AG04449 (cell line): ENCODE measurements around the gene C2orf76.

Experiments used
- CTCF ChIA-PET: fragments of 350-600 bp; formaldehyde crosslinking; extraction: SDS; loops from one replicate; lab custom pipeline; 2021; ENCODE audit warnings: antibody characterized with exemption; lab: Yijun Ruan, JAX
- POLR2A ChIA-PET: fragments of 400-600, 350-600 bp; formaldehyde crosslinking; extraction: SDS; loops from one replicate; lab custom pipeline; 2020; ENCODE audit warnings: antibody characterized with exemption, inconsistent platforms; lab: Yijun Ruan, JAX
- DNase-seq: peaks from one replicate; pipeline ENCODE4 v3.0.0-alpha.2; 2010; ENCODE audit warnings: low read depth, low spot score
- H3K4me3 ChIP-seq: 2 replicates; pipeline ENCODE4 v1.5.1; 2011; ENCODE audit warnings: low read depth, mild to moderate bottlenecking, control low read depth, low read length
- TF ChIP-seq, protein P1 (sequence below): IDR thresholded peaks from one replicate; pipeline ENCODE4 v1.5.1; 2011; ENCODE audit warnings: mild to moderate bottlenecking, moderate library complexity, low read length, control low read depth, inconsistent platforms; ENCODE audit not compliant: insufficient read depth; ENCODE audit errors: missing control alignments

C2orf76 gene

DNA sequence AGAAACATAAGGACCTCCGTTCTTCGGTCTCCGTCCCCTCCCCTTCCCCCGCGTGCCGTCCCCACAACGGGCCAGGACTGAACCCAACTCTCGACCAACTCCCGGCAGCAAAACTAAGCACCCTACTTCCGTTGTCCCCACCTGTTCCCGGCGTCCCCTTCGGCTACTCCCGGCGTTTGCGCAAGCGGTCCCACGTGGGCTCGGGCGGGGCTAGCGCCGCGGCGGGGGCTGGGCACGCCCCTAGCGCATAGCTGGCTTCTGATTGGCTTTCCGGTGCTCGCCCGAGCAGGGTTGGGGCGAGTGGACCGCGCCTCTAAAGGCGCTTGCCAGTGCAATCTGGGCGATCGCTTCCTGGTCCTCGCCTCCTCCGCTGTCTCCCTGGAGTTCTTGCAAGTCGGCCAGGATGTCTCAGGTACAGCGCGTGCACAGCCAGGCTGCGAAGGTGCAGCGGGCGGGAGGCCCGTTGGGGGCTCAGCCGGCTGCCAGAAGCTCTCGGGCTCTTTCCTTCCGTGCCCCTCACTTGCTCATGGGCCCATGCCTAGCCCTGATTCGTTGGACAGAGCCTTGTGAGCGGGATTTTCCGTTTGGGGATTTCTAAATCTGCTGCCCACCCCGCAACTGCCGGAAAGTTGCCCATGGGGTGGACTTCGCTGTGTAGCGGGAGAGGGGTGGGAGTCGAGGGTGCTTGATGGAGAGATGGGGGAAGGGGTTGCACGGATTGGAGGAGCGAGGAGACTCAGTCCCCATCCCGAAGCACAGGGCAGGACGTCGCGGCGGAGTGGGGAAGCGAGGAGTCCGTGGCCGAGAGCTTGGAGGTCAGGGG, at the start of gene C2orf76, which contains the start of gene DBI:
C2orf76 (minus strand) TSS at position 186 of the 823 bp plus-strand sequence. CDS start 26,875 bp downstream, outside the sequence.
DBI (plus strand) TSS at position 329 of the 823 bp plus-strand sequence; CDS start at position 404, 75 bp downstream.
- TF ChIP-seq, protein P1, sequence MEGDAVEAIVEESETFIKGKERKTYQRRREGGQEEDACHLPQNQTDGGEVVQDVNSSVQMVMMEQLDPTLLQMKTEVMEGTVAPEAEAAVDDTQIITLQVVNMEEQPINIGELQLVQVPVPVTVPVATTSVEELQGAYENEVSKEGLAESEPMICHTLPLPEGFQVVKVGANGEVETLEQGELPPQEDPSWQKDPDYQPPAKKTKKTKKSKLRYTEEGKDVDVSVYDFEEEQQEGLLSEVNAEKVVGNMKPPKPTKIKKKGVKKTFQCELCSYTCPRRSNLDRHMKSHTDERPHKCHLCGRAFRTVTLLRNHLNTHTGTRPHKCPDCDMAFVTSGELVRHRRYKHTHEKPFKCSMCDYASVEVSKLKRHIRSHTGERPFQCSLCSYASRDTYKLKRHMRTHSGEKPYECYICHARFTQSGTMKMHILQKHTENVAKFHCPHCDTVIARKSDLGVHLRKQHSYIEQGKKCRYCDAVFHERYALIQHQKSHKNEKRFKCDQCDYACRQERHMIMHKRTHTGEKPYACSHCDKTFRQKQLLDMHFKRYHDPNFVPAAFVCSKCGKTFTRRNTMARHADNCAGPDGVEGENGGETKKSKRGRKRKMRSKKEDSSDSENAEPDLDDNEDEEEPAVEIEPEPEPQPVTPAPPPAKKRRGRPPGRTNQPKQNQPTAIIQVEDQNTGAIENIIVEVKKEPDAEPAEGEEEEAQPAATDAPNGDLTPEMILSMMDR: no peak
- POLR2A ChIA-PET: interaction anchor here (0.6 to 1.0 kb wide), 8 partner anchors 10 to 1430 kb away, joined by 3 to 4 read pairs (median 3); no protein-coding TSS in a partner anchor
- CTCF ChIA-PET: interaction anchor here (0.6 to 1.5 kb wide), 3 partner anchors 18 to 485 kb away, joined by 3 read pairs; no protein-coding TSS in a partner anchor
- peak; percentile 53 for DNase-seq
- peak within 1 kb of the TSS; percentile 97 for H3K4me3 ChIP-seq

DNA sequence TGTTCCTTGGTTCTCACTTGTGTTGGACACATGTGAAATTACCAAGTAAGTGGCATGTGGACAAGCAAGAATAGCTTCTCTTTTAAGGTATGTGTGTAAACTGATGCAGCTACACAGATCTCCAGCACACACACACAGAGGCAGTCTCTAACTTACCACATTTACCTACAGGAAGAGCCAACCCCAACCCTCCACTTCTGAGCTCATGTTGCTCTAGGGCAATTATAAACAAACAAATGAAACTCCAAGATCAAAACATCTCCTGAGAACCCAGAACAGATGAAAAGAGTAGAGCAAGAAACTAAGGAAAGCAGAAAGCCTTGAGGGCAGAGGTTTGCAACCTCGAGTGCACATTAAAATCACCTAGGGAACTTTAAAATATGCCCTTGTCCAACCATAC, 49.0 kb upstream of the C2orf76 start:
- POLR2A ChIA-PET: no interaction called here
- no peak for DNase-seq
- CTCF ChIA-PET: interaction anchor here (1.1 to 2.6 kb wide), 2 partner anchors 9 to 61 kb away, joined by 3 to 11 read pairs; no protein-coding TSS in a partner anchor
- TF ChIP-seq, protein P1: no peak
- no peak overlapping the region for H3K4me3 ChIP-seq

DNA sequence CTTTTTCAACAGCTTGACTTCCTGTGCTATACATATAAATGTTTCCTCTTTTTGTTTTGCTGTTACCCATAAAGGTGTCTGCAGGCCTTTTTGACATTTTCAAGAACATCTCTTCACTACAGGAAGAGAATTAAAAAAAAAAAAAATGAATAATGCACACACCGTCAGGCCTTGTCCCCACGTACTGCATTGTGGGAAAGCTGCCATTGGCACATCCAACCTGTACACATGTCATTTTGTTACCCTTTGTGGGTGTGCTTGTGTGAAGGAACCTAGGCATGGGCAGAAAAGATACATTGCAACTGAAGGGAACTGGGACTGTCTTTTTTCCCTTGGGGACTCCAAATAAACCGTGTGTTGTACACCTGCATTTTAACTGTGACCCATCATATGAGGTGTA, 48.3 kb upstream of the C2orf76 start:
- ChIA-PET POLR2A (no interaction called here), CTCF (interaction anchor here (1.1 to 2.6 kb wide), 2 partner anchors 8 to 61 kb away, joined by 3 to 11 read pairs; no protein-coding TSS in a partner anchor)
- TF ChIP-seq, protein P1: no peak
- H3K4me3 ChIP-seq: no peak overlapping the region
- no peak for DNase-seq

DNA sequence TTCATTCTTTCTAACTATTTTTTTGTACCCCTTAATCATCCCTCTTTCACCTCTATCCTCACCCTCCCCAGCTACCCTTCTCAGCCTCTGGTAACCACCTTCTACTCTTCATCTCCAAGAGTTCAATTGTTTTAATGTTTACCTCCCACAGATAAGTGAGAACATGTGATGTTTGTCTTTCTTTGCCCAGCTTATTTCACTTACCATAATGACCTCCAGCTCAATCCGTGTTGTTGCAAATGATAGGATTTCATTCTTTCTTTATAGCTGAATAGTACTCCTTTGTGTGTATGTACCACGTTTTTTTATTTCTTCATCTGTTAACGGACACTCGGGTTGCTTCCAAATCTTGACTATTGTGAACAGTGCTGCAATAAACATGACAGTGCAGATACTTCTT, 42.9 kb upstream of the C2orf76 start:
- no peak overlapping the region for H3K4me3 ChIP-seq
- TF ChIP-seq, protein P1: no peak
- ChIA-PET CTCF (interaction anchor here (0.9 to 9.6 kb wide), 7 partner anchors 9 to 250 kb away, joined by 3 to 161 read pairs (median 3); no protein-coding TSS in a partner anchor), POLR2A (no interaction called here)
- no peak for DNase-seq

DNA sequence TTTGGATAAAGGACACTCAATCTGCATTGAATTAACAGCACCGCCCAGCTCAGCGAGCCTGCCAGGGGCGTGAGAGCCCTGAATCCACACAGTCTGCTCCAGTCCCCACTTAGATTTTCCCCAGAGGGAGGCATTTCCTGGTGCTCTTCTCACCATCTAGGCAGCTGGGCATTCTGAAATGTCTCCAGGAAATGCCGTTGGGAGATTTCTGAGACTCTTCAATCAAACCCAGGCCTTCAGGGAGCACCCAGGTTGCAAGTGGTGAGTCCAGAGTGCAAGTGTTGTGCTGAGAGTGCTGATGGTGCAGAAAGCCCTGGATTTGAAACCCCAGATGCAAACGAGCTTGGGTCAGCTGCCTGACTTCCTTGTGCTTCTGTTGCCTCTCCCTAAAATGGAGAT, 41.6 kb upstream of the C2orf76 start:
- TF ChIP-seq, protein P1: no peak
- no peak for DNase-seq
- CTCF ChIA-PET: interaction anchor here (0.7 to 9.6 kb wide), 4 partner anchors 10 to 177 kb away, joined by 3 to 161 read pairs (median 3); no protein-coding TSS in a partner anchor
- POLR2A ChIA-PET: no interaction called here
- H3K4me3 ChIP-seq: no peak overlapping the region
